ENCODE data around the gene TOLLIP.

GRCh38 chr11:1344056-1344635 lies 34.7 kb upstream of the TOLLIP start:
- TF ChIP-seq CTCF (IDR thresholded peaks at IDR 0.05) (no peak), SP1 (CRISPR knock-in tag; conservative IDR thresholded peaks at IDR 0.05) (no peak), CREB1 (CRISPR knock-in tag; IDR thresholded peaks at IDR 0.05) (no peak), MAX (CRISPR knock-in tag; IDR thresholded peaks at IDR 0.05) (no peak), E2F5 (CRISPR knock-in tag; IDR thresholded peaks at IDR 0.05) (no peak), ZBTB21 (CRISPR knock-in tag; IDR thresholded peaks at IDR 0.05; ENCODE audit: borderline replicate concordance) (no peak)

Measured in WTC11 (cell line).